Fibroblast of lung (primary cell): Measurements from ENCODE around the gene CTDP1.
A peak's percentile ranks its signal among the peaks of the same experiment; 100 is the strongest.

Experiments used
- CTCF ChIP-seq, 2 donors: IDR thresholded peaks in 1 of 2; conservative IDR thresholded peaks in 1 of 2; 1 replicate in 1 of 2; 2 replicates in 1 of 2; pipeline ENCODE4 v1.5.1; 2011 to 2012; ENCODE audit warnings: low read length in 2 of 2, control low read depth in 1 of 2, inconsistent platforms in 1 of 2, low read depth in 1 of 2, mild to moderate bottlenecking in 1 of 2
- EZH2 ChIP-seq: IDR thresholded peaks from 2 replicates; pipeline ENCODE4 v1.5.1; 2012; ENCODE audit warnings: low read length, control low read depth, mild to moderate bottlenecking; ENCODE audit errors: missing control alignments

DNA sequence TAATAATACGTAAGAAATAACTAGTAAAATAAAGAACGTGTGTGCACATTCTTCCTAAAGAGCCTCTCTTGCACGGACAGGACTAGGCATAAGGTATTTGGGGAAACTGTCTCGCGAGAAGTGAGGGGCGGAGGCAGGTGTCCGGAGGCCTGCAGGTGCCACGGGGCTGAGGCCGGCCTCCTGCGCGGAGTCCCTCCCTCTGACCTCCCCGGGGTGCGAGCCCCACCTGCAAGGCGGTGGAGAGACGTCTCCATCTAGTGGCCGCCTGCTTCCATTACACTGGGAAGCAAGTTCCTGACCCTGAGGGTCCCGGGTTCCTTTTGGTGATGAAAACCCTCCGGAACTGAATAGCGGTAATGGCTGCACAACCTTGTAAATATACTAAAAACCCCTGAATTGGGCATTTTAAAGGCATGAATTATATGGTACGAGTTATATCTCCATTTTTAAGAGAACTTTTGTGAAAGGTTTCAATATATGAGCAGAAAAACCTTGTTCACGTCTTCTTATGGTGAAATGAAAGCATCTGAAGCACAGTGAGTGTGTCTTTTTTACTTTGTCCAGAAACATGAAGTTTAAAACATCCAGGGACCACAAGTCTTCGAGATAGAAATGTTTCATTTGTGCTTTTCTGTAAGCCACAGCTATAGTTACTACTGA, 35.5 kb upstream of the CTDP1 start:
- TF ChIP-seq CTCF (conservative IDR thresholded peaks at IDR 0.05 in 1 of 2, IDR thresholded peaks at IDR 0.05 in 1 of 2; ENCODE audit: low read depth in 1 of 2, low read length in 2 of 2) (peak; percentile 94 to 97), EZH2 (no peak)
